Fibroblast of pulmonary artery (primary cell): ENCODE results near the gene POLD1.

Source experiments
- DNase-seq: peaks from one replicate; pipeline ENCODE4 v3.0.0-alpha.2; 2010; ENCODE audit warnings: low read depth
- H3K4me3 ChIP-seq: replicated peaks from 2 replicates; pipeline ENCODE4 v1.5.1; 2011; ENCODE audit warnings: low read depth, mild to moderate bottlenecking, control low read depth, low read length, moderate library complexity
- CTCF ChIP-seq: IDR thresholded peaks from 2 replicates; pipeline ENCODE4 v1.5.1; 2011; ENCODE audit warnings: mild to moderate bottlenecking, control low read depth, low read length, inconsistent platforms; ENCODE audit errors: missing control alignments

POLD1 gene

GRCh38 chr19:50416034-50416977 is 32.2 kb downstream of the POLD1 start:
- H3K4me3 ChIP-seq = no peak overlapping the region
- DNase-seq = no peak
- no peak for TF ChIP-seq CTCF

- H3K4me3 ChIP-seq = no peak overlapping the region
- no peak for DNase-seq
- no peak for TF ChIP-seq CTCF
Observed at GRCh38 chr19:50417111-50418081, 33.2 kb downstream of the POLD1 start.

GRCh38 chr19:50418176-50419021 is 34.3 kb downstream of the POLD1 start, which contains the start of gene SPIB:
SPIB (plus strand) TSS chr19:50418938; CDS start chr19:50418963, 25 bp downstream.
- DNase-seq = no peak
- no peak for TF ChIP-seq CTCF
- H3K4me3 ChIP-seq = no peak within 1 kb of the TSS

- TF ChIP-seq CTCF = no peak
- DNase-seq = no peak
- no peak overlapping the region for H3K4me3 ChIP-seq
Observed at GRCh38 chr19:50419022-50419579, 35.0 kb downstream of the POLD1 start.

- no peak overlapping the region for H3K4me3 ChIP-seq
- no peak for TF ChIP-seq CTCF
- DNase-seq = no peak
Observed at GRCh38 chr19:50419580-50420035, 35.5 kb downstream of the POLD1 start.

GRCh38 chr19:50420127-50420526 is 36.0 kb downstream of the POLD1 start:
- DNase-seq = no peak
- no peak for TF ChIP-seq CTCF
- no peak overlapping the region for H3K4me3 ChIP-seq
